Measurements from ENCODE around the gene PNKD. TPM values are rescaled to one million over a fixed set of nuclear protein-coding genes. Genes with fewer than 3 reads are reported as not detected.

PNKD gene
- total and polyA plus RNA-seq, 2 of the 8 experiments (the other 6 are each of a cell fraction or from before 2014, with no cell fraction given) = 43.9 to 65.4 TPM

GRCh38 chr2:218344090-218344754, 73.9 kb downstream of the PNKD start:
- H3K4me2 ChIP-seq (ENCODE audit: insufficient read depth in 1 of 2, low read depth in 2 of 2, low read length in 2 of 2) = no peak overlapping the region
- no peak overlapping the region for H2BK15ac ChIP-seq (ENCODE audit: low read length)
- POLR2A ChIA-PET (ENCODE audit: partially characterized antibody) = interaction anchor here (1.0 kb wide), 1 partner anchor 12 kb away, joined by 3 read pairs; the partner anchor contains the start of gene CATIP
- TF ChIP-seq HDAC2 (IDR thresholded peaks at IDR 0.05; ENCODE audit: borderline replicate concordance in 1 of 2, low read depth in 2 of 2, low read length in 2 of 2) = no peak
- TF ChIP-seq TAF7 (optimal IDR thresholded peaks at IDR 0.05; ENCODE audit: borderline replicate concordance, low read depth, low read length) = no peak
- no peak for TF ChIP-seq TEAD4 (IDR thresholded peaks at IDR 0.05; ENCODE audit: low read depth, low read length)
- TF ChIP-seq EGR1 (IDR thresholded peaks at IDR 0.05; ENCODE audit: borderline replicate concordance, low read depth, low read length) = no peak
- TF ChIP-seq BACH1 (IDR thresholded peaks at IDR 0.05; ENCODE audit: low read length) = no peak
- no peak for TF ChIP-seq SP2 (IDR thresholded peaks at IDR 0.05; ENCODE audit: low read length)
- no peak for TF ChIP-seq JUN (IDR thresholded peaks at IDR 0.05; ENCODE audit: low read depth, low read length)
- TF ChIP-seq SIX5 (IDR thresholded peaks at IDR 0.05; ENCODE audit: low read depth, low read length) = no peak
- no peak for TF ChIP-seq CHD1 (IDR thresholded peaks at IDR 0.05; ENCODE audit: low read depth, low read length)
- H3K9me3 ChIP-seq (ENCODE audit: insufficient read depth in 2 of 2, low read depth in 1 of 2, low read length in 1 of 2) = no peaks in the 10 kb centered on the region
- H4K8ac ChIP-seq (ENCODE audit: extremely low read depth, insufficient read depth, low read length) = peak overlapping the region; percentile 68; the same call in 1 of the 2 replicates
- H2BK5ac ChIP-seq (ENCODE audit: low read depth, low read length) = no peak overlapping the region
- no peak overlapping the region for H2AK5ac ChIP-seq (ENCODE audit: low read depth, low read length)
- no peak overlapping the region for H3K23ac ChIP-seq (ENCODE audit: insufficient read length)
- no peak overlapping the region for H4K91ac ChIP-seq (replicated peaks; ENCODE audit: insufficient read length, low read length)
- DNase-seq (ENCODE audit: low read depth in 1 of 2, low spot score in 2 of 2) (no peak), FAIRE-seq (no peak)
- no peaks in the 10 kb centered on the region for H4K20me1 ChIP-seq (replicated peaks in 1 of 2; ENCODE audit: control insufficient read depth in 1 of 2, insufficient read depth in 2 of 2, low read length in 2 of 2)
- H3K79me2 ChIP-seq (ENCODE audit: control insufficient read depth in 1 of 2, insufficient read depth in 2 of 2, low read length in 2 of 2) = no peaks in the 10 kb centered on the region
- H3K79me1 ChIP-seq (ENCODE audit: low read depth, low read length) = no peaks in the 10 kb centered on the region
- H3K18ac ChIP-seq (ENCODE audit: extremely low read depth, low read length) = no peak overlapping the region
- no peak overlapping the region for H3K14ac ChIP-seq (ENCODE audit: insufficient read length)
- H3K27ac ChIP-seq (ENCODE audit: low read depth, low read length) = no peak overlapping the region
- no peak overlapping the region for H2BK20ac ChIP-seq (ENCODE audit: low read length)
- no peak overlapping the region for H3K56ac ChIP-seq (replicated peaks; ENCODE audit: insufficient read length, low read depth, low read length)
- no peaks in the 10 kb centered on the region for H3K27me3 ChIP-seq (replicated peaks in 1 of 4; ENCODE audit: control insufficient read depth in 3 of 4, extremely low read depth in 1 of 4, insufficient read depth in 3 of 4, low read length in 3 of 4)
- 88% methylated on average over 12 of the region's 12 CpGs; no CpG with 5 or more reads in 1 of the 2 experiments for WGBS, 2 experiments (ENCODE audit: extremely low coverage in 1 of 2, insufficient coverage in 1 of 2, insufficient read length in 1 of 2, insufficient replicate concordance in 2 of 2, low coverage in 1 of 2, low lambda C conversion rate in 2 of 2, missing lambda C conversion rate in 1 of 2)
- H2AFZ ChIP-seq (ENCODE audit: low read length) = no peak overlapping the region
- H4K5ac ChIP-seq (ENCODE audit: insufficient read length, low read depth, low read length) = no peak overlapping the region
- no peak overlapping the region for H3K9ac ChIP-seq (replicated peaks in 1 of 4; ENCODE audit: extremely low read depth in 1 of 4, low read depth in 3 of 4, low read length in 3 of 4)
- H3K4me1 ChIP-seq (replicated peaks in 1 of 4; ENCODE audit: control insufficient read depth in 3 of 4, insufficient read depth in 4 of 4, low read length in 3 of 4) = peaks cover 0 to 4% (median 0%) of the 10 kb centered on the region in 4 experiments; a peak in 1 of 7 replicates
- H3K4me3 ChIP-seq (ENCODE audit: extremely low read depth in 1 of 4, insufficient read depth in 2 of 4, low read depth in 3 of 4, low read length in 4 of 4) = no peak overlapping the region
- no peak overlapping the region for H3K4ac ChIP-seq (replicated peaks; ENCODE audit: insufficient read length, low read depth, low read length)
- H2BK120ac ChIP-seq (replicated peaks; ENCODE audit: low read depth, low read length) = no peak overlapping the region
- H2BK12ac ChIP-seq (ENCODE audit: low read depth, low read length) = no peak overlapping the region
- H3K23me2 ChIP-seq (ENCODE audit: low read depth, low read length) = no peaks in the 10 kb centered on the region
- CTCF ChIA-PET (ENCODE audit: partially characterized antibody) = interaction anchor here (0.6 to 3.0 kb wide), 8 partner anchors 12 to 558 kb away, joined by 3 to 18 read pairs (median 3); partner anchors contain the start of gene CATIP
- H3K36me3 ChIP-seq (ENCODE audit: control insufficient read depth in 2 of 4, insufficient read depth in 4 of 4, low read length in 3 of 4) = no peaks in the 10 kb centered on the region; a peak in 1 of 8 replicates
